HEK293T (cell line): Measurements from ENCODE around the gene GNB1L.

Experiments used
- CTCF ChIA-PET: fragments of 350-600 bp; formaldehyde crosslinking; extraction: SDS; loops from one replicate; lab custom pipeline; 2021; ENCODE audit warnings: antibody characterized with exemption, inconsistent platforms; lab: Yijun Ruan, JAX
- POLR2A ChIA-PET: fragments of 350-600 bp; formaldehyde crosslinking; extraction: SDS; loops from one replicate; lab custom pipeline; 2020; ENCODE audit warnings: antibody characterized with exemption, inconsistent platforms; lab: Yijun Ruan, JAX
- DNase-seq: peaks from one replicate; pipeline ENCODE4 v3.0.0; 2012; ENCODE audit warnings: mixed read lengths; ENCODE audit errors: extremely low spot score
- ARNT ChIP-seq: fragments of 450-650 bp; IDR thresholded peaks from 2 replicates; pipeline ENCODE4 v1.6.1; 2017; ENCODE audit warnings: mild to moderate bottlenecking
- BHLHE40 ChIP-seq: fragments of 450-650 bp; IDR thresholded peaks from 2 replicates; pipeline ENCODE4 v1.6.1; 2016; ENCODE audit warnings: mild to moderate bottlenecking, moderate library complexity, borderline replicate concordance
- CTBP1 ChIP-seq: fragments of 450-650 bp; IDR thresholded peaks from 2 replicates; pipeline ENCODE4 v1.6.1; 2016; ENCODE audit warnings: borderline replicate concordance
- ELF4 ChIP-seq: fragments of 450-650 bp; IDR thresholded peaks from 2 replicates; pipeline ENCODE4 v1.6.1; 2017; ENCODE audit warnings: antibody characterized with exemption
- FOXA1 ChIP-seq: fragments of 450-650 bp; IDR thresholded peaks from 2 replicates; pipeline ENCODE4 v1.6.1; 2016; ENCODE audit warnings: mild to moderate bottlenecking
- FOXK2 ChIP-seq: fragments of 450-650 bp; IDR thresholded peaks from 2 replicates; pipeline ENCODE4 v1.6.1; 2016; ENCODE audit warnings: mild to moderate bottlenecking
- FOXM1 ChIP-seq: fragments of 450-650 bp; IDR thresholded peaks from 2 replicates; pipeline ENCODE4 v1.6.1; 2017; ENCODE audit warnings: mild to moderate bottlenecking, borderline replicate concordance
- HDGF ChIP-seq: fragments of 450-650 bp; IDR thresholded peaks from 2 replicates; pipeline ENCODE4 v1.6.1; 2017; ENCODE audit warnings: antibody characterized with exemption, borderline replicate concordance
- L3MBTL2 ChIP-seq: fragments of 450-650 bp; conservative IDR thresholded peaks from 2 replicates; pipeline ENCODE4 v1.6.1; 2016; ENCODE audit warnings: mild to moderate bottlenecking
- LEF1 ChIP-seq: fragments of 450-650 bp; IDR thresholded peaks from 2 replicates; pipeline ENCODE4 v1.6.1; 2017; ENCODE audit warnings: mild to moderate bottlenecking, borderline replicate concordance
- NFRKB ChIP-seq: fragments of 450-650 bp; IDR thresholded peaks from 2 replicates; pipeline ENCODE4 v1.6.1; 2016; ENCODE audit warnings: mild to moderate bottlenecking, moderate library complexity
- PKNOX1 ChIP-seq: fragments of 450-650 bp; IDR thresholded peaks from 2 replicates; pipeline ENCODE4 v1.6.1; 2016
- SP1 ChIP-seq: fragments of 450-650 bp; IDR thresholded peaks from 2 replicates; pipeline ENCODE4 v1.6.1; 2017
- SUZ12 ChIP-seq: fragments of 450-650 bp; IDR thresholded peaks from 2 replicates; pipeline ENCODE4 v1.6.1; 2016; ENCODE audit warnings: mild to moderate bottlenecking
- TARDBP ChIP-seq: fragments of 450-650 bp; IDR thresholded peaks from 2 replicates; pipeline ENCODE4 v1.6.1; 2016
- ZNF384 ChIP-seq: fragments of 450-650 bp; IDR thresholded peaks from 2 replicates; pipeline ENCODE4 v1.6.1; 2016

The GNB1L gene

GRCh38 chr22:19890502-19891316 is 36.0 kb upstream of the GNB1L start:
- DNase-seq, result no peak
- ChIA-PET POLR2A (interaction anchor here (0.8 to 1.2 kb wide), 4 partner anchors 21 to 167 kb away, joined by 3 read pairs; partner anchors contain the start of genes GNB1L and RTL10), CTCF (interaction anchor here (0.8 to 1.5 kb wide), 4 partner anchors 14 to 160 kb away, joined by 3 to 7 read pairs (median 4); no protein-coding TSS in a partner anchor)
- TF ChIP-seq SP1 (no peak), SUZ12 (no peak), TARDBP (no peak), FOXK2 (no peak), FOXA1 (no peak), FOXM1 (no peak), BHLHE40 (no peak), CTBP1 (no peak), ELF4 (no peak), HDGF (no peak), NFRKB (no peak), LEF1 (no peak), PKNOX1 (no peak), ZNF384 (no peak), L3MBTL2 (no peak), ARNT (no peak)

GRCh38 chr22:19889951-19890350 is 35.3 kb upstream of the GNB1L start:
- no peak for TF ChIP-seq LEF1
- TF ChIP-seq NFRKB, result no peak
- TF ChIP-seq PKNOX1, result no peak
- no peak for TF ChIP-seq FOXK2
- no peak for TF ChIP-seq FOXA1
- TF ChIP-seq ZNF384, result no peak
- no peak for TF ChIP-seq BHLHE40
- no peak for TF ChIP-seq SUZ12
- TF ChIP-seq FOXM1, result no peak
- TF ChIP-seq L3MBTL2, result no peak
- TF ChIP-seq HDGF, result no peak
- no peak for TF ChIP-seq ARNT
- TF ChIP-seq TARDBP, result no peak
- TF ChIP-seq CTBP1, result no peak
- TF ChIP-seq SP1, result no peak
- ChIA-PET CTCF (interaction anchor here (0.8 to 1.3 kb wide), 3 partner anchors 15 to 160 kb away, joined by 3 to 5 read pairs (median 4); no protein-coding TSS in a partner anchor), POLR2A (interaction anchor here (1.2 kb wide), 1 partner anchor 166 kb away, joined by 3 read pairs; no protein-coding TSS in a partner anchor)
- DNase-seq, result no peak

- TF ChIP-seq PKNOX1 (no peak), BHLHE40 (no peak), ZNF384 (no peak), LEF1 (no peak), ARNT (no peak), FOXK2 (no peak), HDGF (no peak)
- ChIA-PET CTCF (interaction anchor here (1.1 to 1.5 kb wide), 2 partner anchors 15 to 22 kb away, joined by 3 to 4 read pairs; no protein-coding TSS in a partner anchor), POLR2A (interaction anchor here (2.3 kb wide), 1 partner anchor 33 kb away, joined by 12 read pairs; the partner anchor contains the start of genes GNB1L and RTL10)
- DNase-seq, result no peak
Measured at GRCh38 chr22:19888131-19888746, 33.6 kb upstream of the GNB1L start.

GRCh38 chr22:19887256-19887985 is 32.7 kb upstream of the GNB1L start:
- TF ChIP-seq FOXM1 (no peak), ELF4 (no peak), SP1 (no peak), LEF1 (no peak), NFRKB (no peak), SUZ12 (no peak), BHLHE40 (no peak), CTBP1 (no peak), FOXK2 (no peak)
- ChIA-PET POLR2A (interaction anchor here (0.8 to 2.3 kb wide), 2 partner anchors 32 to 54 kb away, joined by 3 to 12 read pairs; partner anchors contain the start of genes COMT, GNB1L, RTL10 and TXNRD2), CTCF (interaction anchor here (1.1 kb wide), 2 partner anchors 16 to 157 kb away, joined by 3 read pairs; no protein-coding TSS in a partner anchor)
- DNase-seq, result no peak
